CD14-positive monocyte (primary cell): ENCODE measurements around the gene C1QL2. TPM values are rescaled to one million over a fixed set of nuclear protein-coding genes. Genes with fewer than 3 reads are reported as not detected.

Experiments
- DNase-seq, 3 donors: peaks; one replicate each; pipeline ENCODE4 v3.0.0-alpha.2; 2011 to 2022
- H2AFZ ChIP-seq: 2 replicates; pipeline ENCODE4 v1.6.0; 2012; ENCODE audit warnings: mild to moderate bottlenecking, low read depth, low read length, inconsistent platforms; ENCODE audit not compliant: insufficient read depth, poor library complexity, severe bottlenecking
- H3K27ac ChIP-seq, 2 donors: 1 replicate in 1 of 2; 2 replicates in 1 of 2; pipeline ENCODE4 v1.5.1; 2012 to 2013; ENCODE audit warnings: low read length in 2 of 2, control low read depth in 1 of 2, inconsistent platforms in 1 of 2, low read depth in 1 of 2, mild to moderate bottlenecking in 1 of 2
- H3K27me3 ChIP-seq, 2 donors: one replicate each; pipeline versions ENCODE4 v1.6.0 to v1.6.1; 2011 to 2013; ENCODE audit warnings: low read length in 2 of 2; ENCODE audit not compliant: control insufficient read depth in 2 of 2, insufficient read depth in 2 of 2
- H3K36me3 ChIP-seq, 2 donors: replicated peaks in 1 of 2; 1 replicate in 1 of 2; 2 replicates in 1 of 2; pipeline versions ENCODE4 v1.5.1 to v1.6.1; 2012 to 2013; ENCODE audit warnings: low read length in 2 of 2, control low read depth in 1 of 2, inconsistent platforms in 1 of 2, mild to moderate bottlenecking in 1 of 2; ENCODE audit not compliant: insufficient read depth in 2 of 2, control insufficient read depth in 1 of 2
- H3K4me1 ChIP-seq, 2 donors: 1 replicate in 1 of 2; 2 replicates in 1 of 2; pipeline versions ENCODE4 v1.5.1 to v1.6.1; 2012 to 2013; ENCODE audit warnings: low read length in 2 of 2, control low read depth in 1 of 2, inconsistent platforms in 1 of 2, mild to moderate bottlenecking in 1 of 2, moderate library complexity in 1 of 2; ENCODE audit not compliant: insufficient read depth in 2 of 2, control insufficient read depth in 1 of 2
- H3K4me2 ChIP-seq: replicated peaks from 2 replicates; pipeline ENCODE3; 2012; ENCODE audit warnings: low read length, moderate library complexity, mild to moderate bottlenecking; ENCODE audit not compliant: poor library complexity, severe bottlenecking; ENCODE audit errors: extremely low read depth
- H3K4me3 ChIP-seq, 3 experiments: fragments of 200-600 bp in 1 of 3; sonication (generic) in 1 of 3; replicated peaks in 1 of 3; 1 replicate in 2 of 3; 2 replicates in 1 of 3; pipeline ENCODE4 v1.5.1; 2011 to 2013; ENCODE audit warnings: low read length in 3 of 3, mild to moderate bottlenecking in 3 of 3, control low read depth in 2 of 3, low read depth in 2 of 3, inconsistent platforms in 1 of 3, moderate library complexity in 1 of 3
- H3K79me2 ChIP-seq: 2 replicates; pipeline ENCODE4 v1.6.0; 2012; ENCODE audit warnings: mild to moderate bottlenecking, control low read depth, inconsistent platforms, low read length, moderate library complexity; ENCODE audit not compliant: insufficient read depth
- H3K9ac ChIP-seq: 2 replicates; pipeline ENCODE4 v1.6.0; 2017; ENCODE audit warnings: low read length, mild to moderate bottlenecking; ENCODE audit not compliant: insufficient read depth, poor library complexity, severe bottlenecking
- H3K9me3 ChIP-seq, 2 donors: replicated peaks in 1 of 2; 1 replicate in 1 of 2; 2 replicates in 1 of 2; pipeline versions ENCODE4 v1.5.1 to v1.6.1; 2012 to 2013; ENCODE audit warnings: low read length in 2 of 2, control low read depth in 1 of 2; ENCODE audit not compliant: control insufficient read depth in 1 of 2, insufficient read depth in 1 of 2
- H4K20me1 ChIP-seq: 2 replicates; pipeline ENCODE4 v1.6.0; 2012; ENCODE audit warnings: mild to moderate bottlenecking, low read length, control low read depth, moderate library complexity; ENCODE audit not compliant: insufficient read depth
- H3K27ac Mint-ChIP-seq, 7 donors: one replicate each; pipeline ENCODE4 v1.8.0; 2020; ENCODE audit warnings: mild to moderate bottlenecking in 7 of 7, mixed read lengths in 7 of 7, moderate library complexity in 6 of 7, inconsistent platforms in 2 of 7
- H3K27me3 Mint-ChIP-seq, 3 donors: one replicate each; pipeline ENCODE4 v1.8.0; 2021 to 2022; ENCODE audit warnings: low read depth in 3 of 3, mild to moderate bottlenecking in 3 of 3, mixed read lengths in 3 of 3, moderate library complexity in 3 of 3, inconsistent platforms in 1 of 3
- H3K36me3 Mint-ChIP-seq, 2 donors: one replicate each; pipeline ENCODE4 v1.8.0; 2020; ENCODE audit warnings: mixed read lengths in 2 of 2, inconsistent platforms in 1 of 2, mild to moderate bottlenecking in 1 of 2
- H3K4me1 Mint-ChIP-seq: one replicate; pipeline ENCODE4 v1.8.0; 2020; ENCODE audit warnings: mild to moderate bottlenecking, mixed read lengths
- H3K4me3 Mint-ChIP-seq, 2 donors: one replicate each; pipeline ENCODE4 v1.8.0; 2020; ENCODE audit warnings: mild to moderate bottlenecking in 2 of 2, mixed read lengths in 2 of 2, moderate library complexity in 1 of 2
- H3K9me3 Mint-ChIP-seq, 7 donors: one replicate each; pipeline ENCODE4 v1.8.0; 2020 to 2022; ENCODE audit warnings: mixed read lengths in 7 of 7, mild to moderate bottlenecking in 6 of 7, moderate library complexity in 6 of 7, inconsistent platforms in 2 of 7
- CTCF ChIP-seq: fragments of 200-600 bp; IDR thresholded peaks from one replicate; pipeline ENCODE4 v1.8.0; 2022; ENCODE audit warnings: antibody characterized with exemption, mild to moderate bottlenecking
- WGBS: methylation state at CpG from one replicate; pipeline ENCODE4 v1.1.5; 2013; ENCODE audit warnings: missing lambda C conversion rate; ENCODE audit not compliant: insufficient coverage; 5-methylcytosine and 5-hydroxymethylcytosine counted together
- intact Hi-C, 2 donors: fragments of 100-400 bp; cut with micrococcal nuclease; formaldehyde crosslinking; loops; one replicate each; pipeline versions ENCODE4 v1.15.0 to v1.15.1; 2023
- polyA plus RNA-seq, 3 donors: library from polyadenylated mRNA; depleted of rRNA in 1 of 3; unstranded in 2 of 3; stranded (reverse) in 1 of 3; fragments of 300-500 nt in 2 of 3; fragments of >200 nt in 1 of 3; fragmentation: Illumina TruSeq in 2 of 3; gene quantifications; 1 replicate in 2 of 3; 2 replicates in 1 of 3; pipeline ENCODE4 v1.2.3, GENCODE V29; 2012 to 2021

Gene C1QL2
- polyA plus RNA-seq, 3 donors = not detected

DNA sequence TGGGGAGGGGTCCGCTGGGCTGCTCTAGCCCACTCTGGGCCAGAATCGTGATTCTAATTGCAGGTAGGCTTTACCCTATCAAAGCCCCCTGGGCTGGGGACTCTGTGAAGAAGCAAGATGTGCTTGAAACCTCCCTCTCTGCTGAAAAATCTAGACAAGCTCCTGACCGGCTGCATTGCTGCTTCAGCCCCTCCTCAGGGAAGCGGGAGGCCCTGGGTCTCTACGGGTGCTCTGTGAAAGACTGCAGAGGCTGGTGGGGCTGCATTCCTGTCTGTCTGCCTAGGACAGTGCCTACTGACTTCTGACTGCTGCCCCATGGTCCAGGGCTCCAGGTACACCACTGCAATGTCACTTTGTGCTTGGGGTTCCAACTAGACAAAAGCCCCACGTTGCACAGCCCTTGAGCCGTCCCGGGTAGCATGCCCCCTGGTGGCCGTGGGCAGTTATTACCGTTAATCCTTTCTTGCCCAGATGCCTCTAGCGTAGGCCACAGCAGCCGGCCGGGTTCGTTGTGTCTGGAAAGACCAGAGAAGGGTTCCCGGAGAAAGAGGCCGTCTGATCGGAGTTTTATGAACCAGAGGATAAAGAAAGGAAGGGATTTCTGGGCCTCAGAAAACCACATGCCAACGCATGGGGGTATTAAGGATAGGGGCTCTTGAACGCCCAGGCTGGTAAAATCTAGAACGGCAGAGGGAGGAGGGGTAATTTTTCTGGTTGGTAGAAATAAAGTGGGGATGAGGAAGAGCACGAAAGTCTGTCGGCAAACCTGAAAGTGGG is 15.9 kb upstream of the C1QL2 start:
- no peak overlapping the region for H3K4me2 ChIP-seq
- no peaks in the 10 kb centered on the region for H3K4me1 Mint-ChIP-seq
- 66% methylated on average over 19 of the region's 22 CpGs for WGBS
- H3K27me3 Mint-ChIP-seq = peaks cover 1 to 8% (median 6%) of the 10 kb centered on the region in 3 donors
- H3K27ac Mint-ChIP-seq = no peak overlapping the region
- no peaks in the 10 kb centered on the region for H3K27me3 ChIP-seq
- H4K20me1 ChIP-seq = no peaks in the 10 kb centered on the region
- H3K36me3 ChIP-seq = no peaks in the 10 kb centered on the region
- H3K79me2 ChIP-seq = no peaks in the 10 kb centered on the region
- TF ChIP-seq CTCF = peak; percentile 93
- intact Hi-C loops = loop anchor here (2.0 to 10.0 kb wide), 3 partner anchors 160 to 292 kb away; no protein-coding TSS in a partner anchor
- no peaks in the 10 kb centered on the region for H3K9me3 ChIP-seq
- no peak overlapping the region for H3K4me3 Mint-ChIP-seq
- DNase-seq = peak; percentile 27 to 54 (median 44)
- no peak overlapping the region for H3K9ac ChIP-seq
- H3K9me3 Mint-ChIP-seq = no peaks in the 10 kb centered on the region
- no peak overlapping the region for H3K4me3 ChIP-seq
- no peak overlapping the region for H3K27ac ChIP-seq
- H3K4me1 ChIP-seq = no peaks in the 10 kb centered on the region
- H3K36me3 Mint-ChIP-seq = no peaks in the 10 kb centered on the region
- no peak overlapping the region for H2AFZ ChIP-seq

GRCh38 chr2:119173556-119174060 is 15.1 kb upstream of the C1QL2 start:
- no peak overlapping the region for H3K27ac ChIP-seq
- H3K4me3 ChIP-seq = no peak overlapping the region
- H3K27me3 Mint-ChIP-seq = peaks cover 1 to 12% (median 8%) of the 10 kb centered on the region in 3 donors
- intact Hi-C loops = loop anchor here (2.0 to 10.0 kb wide), 3 partner anchors 159 to 291 kb away; no protein-coding TSS in a partner anchor
- no peak overlapping the region for H3K4me2 ChIP-seq
- no peak overlapping the region for H3K9ac ChIP-seq
- H3K9me3 ChIP-seq = no peaks in the 10 kb centered on the region
- no peak for TF ChIP-seq CTCF
- no peaks in the 10 kb centered on the region for H3K4me1 Mint-ChIP-seq
- H3K4me1 ChIP-seq = no peaks in the 10 kb centered on the region
- H3K27ac Mint-ChIP-seq = no peak overlapping the region
- no peak overlapping the region for H2AFZ ChIP-seq
- H3K36me3 ChIP-seq = no peaks in the 10 kb centered on the region
- no peaks in the 10 kb centered on the region for H3K36me3 Mint-ChIP-seq
- WGBS = 98% methylated on average over 4 of the region's 14 CpGs
- no peaks in the 10 kb centered on the region for H3K9me3 Mint-ChIP-seq
- H3K4me3 Mint-ChIP-seq = no peak overlapping the region
- DNase-seq = no peak
- H3K79me2 ChIP-seq = no peaks in the 10 kb centered on the region
- no peaks in the 10 kb centered on the region for H4K20me1 ChIP-seq
- H3K27me3 ChIP-seq = no peaks in the 10 kb centered on the region
